ENCODE measurements around the gene TBC1D7.
"Not testable (repeated sequence)": the region's sequence is repeated elsewhere in the genome, so short reads cannot be mapped to it uniquely, and the experiment has no call there.

TBC1D7 gene

DNA sequence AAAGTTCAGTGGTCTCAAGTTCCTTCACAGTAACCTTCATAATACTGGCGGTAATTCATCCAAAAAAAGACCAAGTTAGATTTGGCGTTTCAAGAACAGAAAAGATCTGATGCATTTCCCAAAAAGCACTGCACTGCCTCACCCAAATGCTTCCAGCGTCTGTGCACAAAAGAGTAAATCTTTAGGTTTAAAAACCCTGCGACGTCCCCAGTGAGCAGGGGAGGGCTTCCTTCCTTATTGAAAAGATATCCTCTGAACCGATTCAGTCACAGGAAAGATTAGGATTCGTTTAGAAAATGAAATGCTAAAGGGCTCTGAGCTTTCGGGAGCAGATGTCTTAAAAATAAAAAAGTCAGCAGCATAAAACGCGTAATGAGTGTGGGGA lies 654 bp downstream of the TBC1D7 start:
- Histone ChIP-seq H3K9me3 (ENCODE audit: control insufficient read depth, insufficient read depth, low read depth, low read length) (no peaks in the 10 kb centered on the region), H3K4me3 (ENCODE audit: low read depth, low read length) (peak overlapping the region; percentile 97), H3K27ac (ENCODE audit: extremely low read depth, low read depth, low read length) (peak overlapping the region; percentile 83), H3K36me3 (ENCODE audit: control insufficient read depth in 2 of 2, insufficient read depth in 1 of 2, low read length in 2 of 2) (peaks cover 11 to 32% of the 10 kb centered on the region in 2 experiments), H3K4me1 (ENCODE audit: control insufficient read depth, insufficient read depth, low read length) (peaks cover 3% of the 10 kb centered on the region; the same call in 1 of the 2 replicates)
- TF ChIP-seq, protein P1, sequence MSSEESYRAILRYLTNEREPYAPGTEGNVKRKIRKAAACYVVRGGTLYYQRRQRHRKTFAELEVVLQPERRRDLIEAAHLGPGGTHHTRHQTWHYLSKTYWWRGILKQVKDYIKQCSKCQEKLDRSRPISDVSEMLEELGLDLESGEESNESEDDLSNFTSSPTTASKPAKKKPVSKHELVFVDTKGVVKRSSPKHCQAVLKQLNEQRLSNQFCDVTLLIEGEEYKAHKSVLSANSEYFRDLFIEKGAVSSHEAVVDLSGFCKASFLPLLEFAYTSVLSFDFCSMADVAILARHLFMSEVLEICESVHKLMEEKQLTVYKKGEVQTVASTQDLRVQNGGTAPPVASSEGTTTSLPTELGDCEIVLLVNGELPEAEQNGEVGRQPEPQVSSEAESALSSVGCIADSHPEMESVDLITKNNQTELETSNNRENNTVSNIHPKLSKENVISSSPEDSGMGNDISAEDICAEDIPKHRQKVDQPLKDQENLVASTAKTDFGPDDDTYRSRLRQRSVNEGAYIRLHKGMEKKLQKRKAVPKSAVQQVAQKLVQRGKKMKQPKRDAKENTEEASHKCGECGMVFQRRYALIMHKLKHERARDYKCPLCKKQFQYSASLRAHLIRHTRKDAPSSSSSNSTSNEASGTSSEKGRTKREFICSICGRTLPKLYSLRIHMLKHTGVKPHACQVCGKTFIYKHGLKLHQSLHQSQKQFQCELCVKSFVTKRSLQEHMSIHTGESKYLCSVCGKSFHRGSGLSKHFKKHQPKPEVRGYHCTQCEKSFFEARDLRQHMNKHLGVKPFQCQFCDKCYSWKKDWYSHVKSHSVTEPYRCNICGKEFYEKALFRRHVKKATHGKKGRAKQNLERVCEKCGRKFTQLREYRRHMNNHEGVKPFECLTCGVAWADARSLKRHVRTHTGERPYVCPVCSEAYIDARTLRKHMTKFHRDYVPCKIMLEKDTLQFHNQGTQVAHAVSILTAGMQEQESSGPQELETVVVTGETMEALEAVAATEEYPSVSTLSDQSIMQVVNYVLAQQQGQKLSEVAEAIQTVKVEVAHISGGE (tag by site-specific recombination; conservative IDR thresholded peaks at IDR 0.05; ENCODE audit: low read depth): no peak
- 0 out of 2 replicates have a peak, but pooled peaks have one; percentile 2 for TF ChIP-seq KLF9 (tag by site-specific recombination; IDR thresholded peaks at IDR 0.05; ENCODE audit: low read depth)
- TF ChIP-seq ZBTB17 (tag by site-specific recombination; IDR thresholded peaks at IDR 0.05): peak; percentile 40
- TF ChIP-seq GLIS2 (tag by site-specific recombination; IDR thresholded peaks at IDR 0.05): no peak
- TF ChIP-seq ZNF501 (tag by site-specific recombination; IDR thresholded peaks at IDR 0.05): no peak
- ChIA-PET POLR2A (interaction anchor here (1.1 to 3.4 kb wide), 11 partner anchors 10 to 416 kb away, joined by 3 to 21 read pairs (median 4); partner anchors contain the start of gene NOL7), CTCF (interaction anchor here (0.6 to 6.9 kb wide), 9 partner anchors 9 to 581 kb away, joined by 3 to 102 read pairs (median 4); partner anchors contain the start of gene NOL7)

DNA sequence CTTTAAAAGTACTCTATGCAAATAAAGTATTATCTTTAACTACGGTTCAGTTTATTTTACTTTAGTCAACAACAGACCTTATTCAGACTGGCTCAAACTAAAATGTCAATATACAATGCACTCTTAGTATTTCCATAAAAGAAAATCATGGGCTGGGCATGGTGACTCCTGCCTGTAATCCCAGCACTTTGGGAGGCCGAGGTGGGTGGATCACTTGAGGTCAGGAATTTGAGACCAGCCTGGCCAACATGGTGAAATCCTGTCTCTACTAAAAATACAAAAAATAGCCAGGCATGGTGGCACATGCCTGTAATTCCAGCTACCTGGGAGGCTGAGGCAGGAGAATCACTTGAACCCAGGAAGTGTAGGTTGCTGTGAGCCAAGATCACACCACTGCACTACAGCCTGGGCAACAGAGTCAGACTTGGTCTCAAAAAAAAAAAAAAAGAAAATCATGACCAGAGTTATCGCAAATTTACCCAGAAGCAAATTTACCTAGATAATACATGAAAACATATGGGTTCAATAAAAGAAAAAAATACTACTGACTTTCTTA lies 2.2 kb downstream of the TBC1D7 start:
- CTCF ChIA-PET; H3K27ac ChIP-seq (ENCODE audit: extremely low read depth, low read depth, low read length); H3K9me3 ChIP-seq (ENCODE audit: control insufficient read depth, insufficient read depth, low read depth, low read length); H3K4me3 ChIP-seq (ENCODE audit: low read depth, low read length); POLR2A ChIA-PET; H3K4me1 ChIP-seq (ENCODE audit: control insufficient read depth, insufficient read depth, low read length): not testable (repeated sequence)
- H3K36me3 ChIP-seq (ENCODE audit: control insufficient read depth in 2 of 2, insufficient read depth in 1 of 2, low read length in 2 of 2): peaks cover 11 to 48% of the 10 kb centered on the region in 2 experiments

- ChIA-PET POLR2A (no interaction called here), CTCF (interaction anchor here (0.6 to 1.0 kb wide), 4 partner anchors 9 to 1086 kb away, joined by 3 to 4 read pairs (median 4); no protein-coding TSS in a partner anchor)
- Histone ChIP-seq H3K27ac (ENCODE audit: extremely low read depth, low read depth, low read length) (no peak overlapping the region), H3K4me3 (ENCODE audit: low read depth, low read length) (no peak overlapping the region), H3K9me3 (ENCODE audit: control insufficient read depth, insufficient read depth, low read depth, low read length) (no peaks in the 10 kb centered on the region), H3K4me1 (ENCODE audit: control insufficient read depth, insufficient read depth, low read length) (no peaks in the 10 kb centered on the region), H3K36me3 (ENCODE audit: control insufficient read depth in 2 of 2, insufficient read depth in 1 of 2, low read length in 2 of 2) (peaks cover 36 to 91% of the 10 kb centered on the region in 2 experiments)
- TF ChIP-seq ZSCAN30 (tag by site-specific recombination; IDR thresholded peaks at IDR 0.05) (no peak), ZNF843 (tag by site-specific recombination; IDR thresholded peaks at IDR 0.05) (no peak), ZNF391 (tag by site-specific recombination; IDR thresholded peaks at IDR 0.05; ENCODE audit: borderline replicate concordance, low read depth) (no peak), ZNF280C (tag by site-specific recombination; IDR thresholded peaks at IDR 0.05) (no peak), YY1 (tag by site-specific recombination; IDR thresholded peaks at IDR 0.05) (no peak), ZNF768 (tag by site-specific recombination; IDR thresholded peaks at IDR 0.05) (no peak), REST (tag by site-specific recombination; IDR thresholded peaks at IDR 0.05) (no peak), ZNF211 (tag by site-specific recombination; IDR thresholded peaks at IDR 0.05; ENCODE audit: low read depth) (no peak), ZNF266 (tag by site-specific recombination; IDR thresholded peaks at IDR 0.05; ENCODE audit: low read depth) (no peak), ZNF544 (tag by site-specific recombination; IDR thresholded peaks at IDR 0.05) (no peak)
- TF ChIP-seq, protein P2, sequence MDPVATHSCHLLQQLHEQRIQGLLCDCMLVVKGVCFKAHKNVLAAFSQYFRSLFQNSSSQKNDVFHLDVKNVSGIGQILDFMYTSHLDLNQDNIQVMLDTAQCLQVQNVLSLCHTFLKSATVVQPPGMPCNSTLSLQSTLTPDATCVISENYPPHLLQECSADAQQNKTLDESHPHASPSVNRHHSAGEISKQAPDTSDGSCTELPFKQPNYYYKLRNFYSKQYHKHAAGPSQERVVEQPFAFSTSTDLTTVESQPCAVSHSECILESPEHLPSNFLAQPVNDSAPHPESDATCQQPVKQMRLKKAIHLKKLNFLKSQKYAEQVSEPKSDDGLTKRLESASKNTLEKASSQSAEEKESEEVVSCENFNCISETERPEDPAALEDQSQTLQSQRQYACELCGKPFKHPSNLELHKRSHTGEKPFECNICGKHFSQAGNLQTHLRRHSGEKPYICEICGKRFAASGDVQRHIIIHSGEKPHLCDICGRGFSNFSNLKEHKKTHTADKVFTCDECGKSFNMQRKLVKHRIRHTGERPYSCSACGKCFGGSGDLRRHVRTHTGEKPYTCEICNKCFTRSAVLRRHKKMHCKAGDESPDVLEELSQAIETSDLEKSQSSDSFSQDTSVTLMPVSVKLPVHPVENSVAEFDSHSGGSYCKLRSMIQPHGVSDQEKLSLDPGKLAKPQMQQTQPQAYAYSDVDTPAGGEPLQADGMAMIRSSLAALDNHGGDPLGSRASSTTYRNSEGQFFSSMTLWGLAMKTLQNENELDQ (tag by site-specific recombination; IDR thresholded peaks at IDR 0.05; ENCODE audit: low read depth): no peak
Observed at GRCh38 chr6:13319891-13320564, 8.3 kb downstream of the TBC1D7 start.

Data from HEK293 (cell line).